Thyroid gland (tissue), 4 donors: ENCODE data around the gene NAALAD2. TPM values are rescaled to one million over a fixed set of nuclear protein-coding genes. Genes with fewer than 3 reads are reported as not detected.

Experiments
- DNase-seq, 2 donors: peaks; one replicate each; pipeline ENCODE4 v3.0.0-alpha.2; 2019
- H3K27ac ChIP-seq, 3 donors: fragments of 200-600 bp; sonication (generic); 1 replicate in 2 of 3; 2 replicates in 1 of 3; pipeline ENCODE4 v1.5.1; 2016 to 2019; ENCODE audit warnings: mild to moderate bottlenecking in 1 of 3, moderate library complexity in 1 of 3
- H3K27me3 ChIP-seq: fragments of 200-600 bp; sonication (generic); one replicate; pipeline ENCODE4 v1.5.1; 2019
- H3K36me3 ChIP-seq, 2 donors: fragments of 200-600 bp; sonication (generic); one replicate each; pipeline ENCODE4 v1.5.1; 2016 to 2019
- H3K4me1 ChIP-seq, 2 donors: fragments of 200-600 bp; sonication (generic); one replicate each; pipeline ENCODE4 v1.5.1; 2017 to 2019
- H3K4me3 ChIP-seq, 3 donors: fragments of 200-600 bp; sonication (generic); replicated peaks in 1 of 3; 1 replicate in 2 of 3; 2 replicates in 1 of 3; pipeline ENCODE4 v1.5.1; 2016; ENCODE audit warnings: mild to moderate bottlenecking in 1 of 3
- H3K9me3 ChIP-seq: fragments of 200-600 bp; sonication (generic); one replicate; pipeline ENCODE4 v1.5.1; 2017
- CTCF ChIP-seq, 6 experiments: fragments of 200-600 bp in 3 of 6; fragments of 450-650 bp in 3 of 6; sonication (generic) in 3 of 6; IDR thresholded peaks; one replicate each; pipeline ENCODE4 v1.5.1; 2016 to 2019; ENCODE audit warnings: antibody characterized with exemption in 6 of 6, mild to moderate bottlenecking in 2 of 6, inconsistent platforms in 1 of 6, moderate library complexity in 1 of 6
- POLR2A ChIP-seq, 2 donors: fragments of 450-650 bp; IDR thresholded peaks; one replicate each; pipeline ENCODE4 v1.6.1; 2017; ENCODE audit warnings: antibody characterized with exemption in 2 of 2, mild to moderate bottlenecking in 2 of 2, moderate library complexity in 1 of 2
- WGBS, 2 donors: methylation state at CpG; one replicate each; pipeline ENCODE4 v1.1.5; 2017; 5-methylcytosine and 5-hydroxymethylcytosine counted together
- intact Hi-C: fragments of 100-400 bp; cut with DNase I; formaldehyde crosslinking; loops from one replicate; pipeline ENCODE4 v1.15.1; 2023
- small RNA-seq: library from RNA; depleted of rRNA; stranded (forward); fragments of <200 nt; gene quantifications from one replicate; pipeline ENCODE3, GENCODE V24; 2016
- total RNA-seq, 4 donors: library from RNA; depleted of rRNA; stranded (reverse); fragments of >200 nt; gene quantifications; one replicate each; pipeline ENCODE4 v1.2.3, GENCODE V29; 2016

NAALAD2 gene
- total RNA-seq, 4 donors from 2014 or later: 1.1 to 4.3 (median 2.2) TPM

- no peaks in the 10 kb centered on the region for H3K36me3 ChIP-seq
- H3K4me3 ChIP-seq: no peak overlapping the region
- H3K4me1 ChIP-seq: no peaks in the 10 kb centered on the region
- TF ChIP-seq CTCF (IDR thresholded peaks at IDR 0.05) (no peak), POLR2A (IDR thresholded peaks at IDR 0.05) (no peak)
- no peaks in the 10 kb centered on the region for H3K27me3 ChIP-seq
- WGBS, 2 donors: 91 to 96% methylated on average over 3 to 4 of the region's 4 CpGs
- intact Hi-C loops: no loop called here
- no peak for DNase-seq
- no peak overlapping the region for H3K27ac ChIP-seq
- H3K9me3 ChIP-seq: no peaks in the 10 kb centered on the region
Measured at GRCh38 chr11:90241414-90241813, 107.0 kb downstream of the NAALAD2 start.

Small RNAs within 50 kb of the gene (small RNA-seq; reads per million reads assigned to genes)
- gene RF00275: not detected

Other genes starting within 250 kb of the NAALAD2 start
- gene TRIM49D1, start 212.4 kb upstream of the NAALAD2 start, total RNA-seq: not detected
- gene TRIM49D2, start 210.6 kb upstream of the NAALAD2 start, total RNA-seq: not detected
- not detected for gene TRIM64, start 168.6 kb upstream of the NAALAD2 start, total RNA-seq
- gene TRIM49C, start 103.6 kb upstream of the NAALAD2 start, total RNA-seq: not detected
- gene UBTFL1, start 48.7 kb upstream of the NAALAD2 start, total RNA-seq: not detected
- gene CHORDC1, start 88.4 kb downstream of the NAALAD2 start, total RNA-seq: 100 to 1,000 TPM in 1 of 4 donors, 10 to 100 TPM in 3; 48.9 to 102 (median 72.6) TPM